ENCODE measurements around the gene C6orf52. TPM values are rescaled to one million over a fixed set of nuclear protein-coding genes. Genes with fewer than 3 reads are reported as not detected.
"Not testable (repeated sequence)": the region's sequence is repeated elsewhere in the genome, so short reads cannot be mapped to it uniquely, and the experiment has no call there.

Gene C6orf52
- polyA plus RNA-seq, 1 of the 3 experiments (the other 2 are of a cell fraction) = 1.4 TPM

GRCh38 chr6:10741643-10742042, 47.2 kb upstream of the C6orf52 start:
- H3K4me3 ChIP-seq (ENCODE audit: low read depth in 2 of 2, low read length in 1 of 2); H3K27me3 ChIP-seq (ENCODE audit: insufficient read depth); H4K20me1 ChIP-seq (ENCODE audit: insufficient read depth); POLR2A ChIA-PET; H3K4me1 ChIP-seq (ENCODE audit: control insufficient read depth in 1 of 2, insufficient read depth in 2 of 2, low read depth in 1 of 2, low read length in 1 of 2); H2AFZ ChIP-seq (ENCODE audit: low read depth); H3K9me2 ChIP-seq; CTCF ChIA-PET; H3K27ac ChIP-seq (ENCODE audit: low read depth in 2 of 2, low read length in 1 of 2); H3K4me2 ChIP-seq; H3K9ac ChIP-seq; H3K9me3 ChIP-seq; H3F3A ChIP-seq (replicated peaks; ENCODE audit: insufficient read depth); H3K79me2 ChIP-seq (ENCODE audit: insufficient read depth); DNase-seq: not testable (repeated sequence)
- peaks cover 0 to 11% of the 10 kb centered on the region in 2 experiments for H3K36me3 ChIP-seq (replicated peaks in 1 of 2; ENCODE audit: control insufficient read depth in 1 of 2, insufficient read depth in 2 of 2, low read length in 1 of 2)
- 81% methylated on average over 4 of the region's 4 CpGs for WGBS (ENCODE audit: low lambda C conversion rate)

GRCh38 chr6:10740061-10740460, 45.6 kb upstream of the C6orf52 start:
- H3K4me2 ChIP-seq = no peak overlapping the region
- no peak overlapping the region for H3K9ac ChIP-seq
- H3K27me3 ChIP-seq (ENCODE audit: insufficient read depth) = no peaks in the 10 kb centered on the region
- H3K4me3 ChIP-seq (ENCODE audit: low read depth in 2 of 2, low read length in 1 of 2) = no peak overlapping the region
- no peak overlapping the region for H3K27ac ChIP-seq (ENCODE audit: low read depth in 2 of 2, low read length in 1 of 2)
- H3F3A ChIP-seq (replicated peaks; ENCODE audit: insufficient read depth) = peaks cover 5% of the 10 kb centered on the region
- CTCF ChIA-PET = interaction anchor here (1.0 kb wide), 1 partner anchor 62 kb away, joined by 5 read pairs; no protein-coding TSS in a partner anchor
- H3K9me3 ChIP-seq = no peaks in the 10 kb centered on the region
- H3K79me2 ChIP-seq (ENCODE audit: insufficient read depth) = peaks cover 6% of the 10 kb centered on the region; the same call in 1 of the 2 replicates
- H3K4me1 ChIP-seq (ENCODE audit: control insufficient read depth in 1 of 2, insufficient read depth in 2 of 2, low read depth in 1 of 2, low read length in 1 of 2) = no peaks in the 10 kb centered on the region
- no peak overlapping the region for H2AFZ ChIP-seq (ENCODE audit: low read depth)
- no peaks in the 10 kb centered on the region for H3K9me2 ChIP-seq
- no peak for TF ChIP-seq POLR2AphosphoS5 (IDR thresholded peaks at IDR 0.05; ENCODE audit: low read depth, low read length)
- TF ChIP-seq YY1 (IDR thresholded peaks at IDR 0.05; ENCODE audit: low read depth) = no peak
- TF ChIP-seq FOXM1 (IDR thresholded peaks at IDR 0.05; ENCODE audit: low read depth) = no peak
- no peak for TF ChIP-seq NFIC (IDR thresholded peaks at IDR 0.05; ENCODE audit: borderline replicate concordance)
- TF ChIP-seq, protein P1, sequence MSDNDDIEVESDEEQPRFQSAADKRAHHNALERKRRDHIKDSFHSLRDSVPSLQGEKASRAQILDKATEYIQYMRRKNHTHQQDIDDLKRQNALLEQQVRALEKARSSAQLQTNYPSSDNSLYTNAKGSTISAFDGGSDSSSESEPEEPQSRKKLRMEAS (IDR thresholded peaks at IDR 0.05; ENCODE audit: low read depth) = no peak
- TF ChIP-seq REST (IDR thresholded peaks at IDR 0.05; ENCODE audit: low read depth, low read length) = no peak
- TF ChIP-seq, protein P2, sequence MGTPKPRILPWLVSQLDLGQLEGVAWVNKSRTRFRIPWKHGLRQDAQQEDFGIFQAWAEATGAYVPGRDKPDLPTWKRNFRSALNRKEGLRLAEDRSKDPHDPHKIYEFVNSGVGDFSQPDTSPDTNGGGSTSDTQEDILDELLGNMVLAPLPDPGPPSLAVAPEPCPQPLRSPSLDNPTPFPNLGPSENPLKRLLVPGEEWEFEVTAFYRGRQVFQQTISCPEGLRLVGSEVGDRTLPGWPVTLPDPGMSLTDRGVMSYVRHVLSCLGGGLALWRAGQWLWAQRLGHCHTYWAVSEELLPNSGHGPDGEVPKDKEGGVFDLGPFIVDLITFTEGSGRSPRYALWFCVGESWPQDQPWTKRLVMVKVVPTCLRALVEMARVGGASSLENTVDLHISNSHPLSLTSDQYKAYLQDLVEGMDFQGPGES (IDR thresholded peaks at IDR 0.05; ENCODE audit: low read depth, low read length) = no peak
- TF ChIP-seq SMC3 (IDR thresholded peaks at IDR 0.05; ENCODE audit: low read depth, low read length) = no peak
- no peak for TF ChIP-seq USF1 (IDR thresholded peaks at IDR 0.05; ENCODE audit: borderline replicate concordance, low read depth)
- TF ChIP-seq RFX5 (IDR thresholded peaks at IDR 0.05; ENCODE audit: low read length) = no peak
- TF ChIP-seq CHD2 (IDR thresholded peaks at IDR 0.05; ENCODE audit: low read length, partially characterized antibody) = no peak
- no peak for TF ChIP-seq TAF1 (IDR thresholded peaks at IDR 0.05; ENCODE audit: borderline replicate concordance, low read depth, low read length)
- no peak for TF ChIP-seq NRF1 (IDR thresholded peaks at IDR 0.05; ENCODE audit: low read depth, low read length)
- POLR2A ChIA-PET = no interaction called here
- H4K20me1 ChIP-seq (ENCODE audit: insufficient read depth) = no peaks in the 10 kb centered on the region
- H3K36me3 ChIP-seq (replicated peaks in 1 of 2; ENCODE audit: control insufficient read depth in 1 of 2, insufficient read depth in 2 of 2, low read length in 1 of 2) = peaks cover 0 to 11% of the 10 kb centered on the region in 2 experiments
- no peak for DNase-seq
